RWPE2 (cell line): ENCODE measurements around the gene CHST12.

Source experiments
- ATAC-seq: fragments of 200-7000 bp; cut with Tn5 transposase; 3 replicates; pipeline ENCODE4 v1.9.1; 2021; ENCODE audit warnings: low read depth
- DNase-seq: peaks from one replicate; pipeline ENCODE4 v3.0.0-alpha.2; 2020; ENCODE audit warnings: low spot score
- H3K27ac ChIP-seq: fragments of 450-650 bp; 2 replicates; pipeline ENCODE4 v1.5.1; 2017; ENCODE audit warnings: mild to moderate bottlenecking; ENCODE audit not compliant: poor library complexity, severe bottlenecking
- H3K27me3 ChIP-seq: fragments of 250-450 bp; sonication (Bioruptor Pico); 2 replicates; pipeline ENCODE4 v1.5.1; 2021; ENCODE audit warnings: mild to moderate bottlenecking, moderate library complexity; ENCODE audit not compliant: insufficient read depth, poor library complexity, severe bottlenecking
- H3K36me3 ChIP-seq: fragments of 250-450 bp; sonication (Bioruptor Pico); 2 replicates; pipeline ENCODE4 v1.5.1; 2020; ENCODE audit warnings: low read depth, mild to moderate bottlenecking, moderate library complexity
- H3K4me1 ChIP-seq: fragments of 250-450 bp; sonication (Bioruptor Pico); 2 replicates; pipeline ENCODE4 v1.5.1; 2021; ENCODE audit warnings: mild to moderate bottlenecking, moderate library complexity; ENCODE audit not compliant: insufficient read depth, poor library complexity, severe bottlenecking
- H3K4me3 ChIP-seq: fragments of 250-450 bp; sonication (Bioruptor Pico); 2 replicates; pipeline ENCODE4 v1.5.1; 2021; ENCODE audit warnings: mild to moderate bottlenecking, moderate library complexity; ENCODE audit not compliant: severe bottlenecking
- H3K9me3 ChIP-seq: fragments of 250-450 bp; sonication (Bioruptor Pico); 2 replicates; pipeline ENCODE4 v1.5.1; 2021; ENCODE audit warnings: mild to moderate bottlenecking, moderate library complexity; ENCODE audit not compliant: severe bottlenecking
- CTCF ChIP-seq: fragments of 450-650 bp; IDR thresholded peaks from one replicate; pipeline ENCODE4 v1.5.1; 2017; ENCODE audit warnings: mild to moderate bottlenecking, moderate library complexity; ENCODE audit not compliant: poor library complexity, severe bottlenecking

The CHST12 gene

GRCh38 chr7:2459674-2460073 lies 56.3 kb downstream of the CHST12 start:
- TF ChIP-seq CTCF = no peak

GRCh38 chr7:2460188-2460587 lies 56.8 kb downstream of the CHST12 start:
- no peak for TF ChIP-seq CTCF
- Histone ChIP-seq H3K27me3 (no peaks in the 10 kb centered on the region), H3K36me3 (no peaks in the 10 kb centered on the region), H3K27ac (no peak overlapping the region), H3K4me1 (no peaks in the 10 kb centered on the region), H3K4me3 (no peak overlapping the region), H3K9me3 (no peaks in the 10 kb centered on the region)
- no peak for ATAC-seq
- no peak for DNase-seq

More at GRCh38 chr7:2459674-2460073, 56.3 kb downstream of the CHST12 start:
- Histone ChIP-seq H3K4me1 (no peaks in the 10 kb centered on the region), H3K27ac (no peak overlapping the region), H3K9me3 (no peaks in the 10 kb centered on the region), H3K4me3 (no peak overlapping the region), H3K27me3 (no peaks in the 10 kb centered on the region), H3K36me3 (no peaks in the 10 kb centered on the region)
- DNase-seq = no peak
- ATAC-seq = no peak

GRCh38 chr7:2460641-2461040 lies 57.2 kb downstream of the CHST12 start:
- no peak for ATAC-seq
- Histone ChIP-seq H3K4me3 (no peak overlapping the region), H3K27ac (no peak overlapping the region), H3K36me3 (no peaks in the 10 kb centered on the region), H3K27me3 (no peaks in the 10 kb centered on the region), H3K9me3 (no peaks in the 10 kb centered on the region), H3K4me1 (no peaks in the 10 kb centered on the region)
- TF ChIP-seq CTCF = no peak
- DNase-seq = no peak

- no peaks in the 10 kb centered on the region for H3K27me3 ChIP-seq
- no peak for DNase-seq
- no peak for ATAC-seq
- no peaks in the 10 kb centered on the region for H3K9me3 ChIP-seq
- no peak for TF ChIP-seq CTCF
- H3K4me1 ChIP-seq = no peaks in the 10 kb centered on the region
- H3K36me3 ChIP-seq = no peaks in the 10 kb centered on the region
- H3K27ac ChIP-seq = no peak overlapping the region
- H3K4me3 ChIP-seq = no peak overlapping the region
Measured at GRCh38 chr7:2461268-2462026, 58.0 kb downstream of the CHST12 start.

- no peak for ATAC-seq
- Histone ChIP-seq H3K4me3 (no peak overlapping the region), H3K27ac (no peak overlapping the region), H3K36me3 (no peaks in the 10 kb centered on the region), H3K4me1 (no peaks in the 10 kb centered on the region), H3K27me3 (no peaks in the 10 kb centered on the region), H3K9me3 (no peaks in the 10 kb centered on the region)
- TF ChIP-seq CTCF = no peak
- no peak for DNase-seq
Measured at GRCh38 chr7:2462731-2463130, 59.3 kb downstream of the CHST12 start.
